Transverse colon (tissue), 4 donors: ENCODE data around the gene SAA4. TPM values are rescaled to one million over a fixed set of nuclear protein-coding genes. Genes with fewer than 3 reads are reported as not detected.
"Not testable (repeated sequence)": the region's sequence is repeated elsewhere in the genome, so short reads cannot be mapped to it uniquely, and the experiment has no call there.

Source experiments
- DNase-seq: peaks from one replicate; pipeline ENCODE4 v3.0.0-alpha.2; 2019
- H3K27ac ChIP-seq, 4 donors: fragments of 200-600 bp; sonication (generic); 2 replicates each; pipeline ENCODE4 v1.5.1; 2016 to 2018; ENCODE audit warnings: inconsistent platforms in 4 of 4
- H3K27me3 ChIP-seq: fragments of 200-600 bp; sonication (generic); 2 replicates; pipeline ENCODE4 v1.5.1; 2017; ENCODE audit warnings: inconsistent platforms
- H3K36me3 ChIP-seq, 4 donors: fragments of 200-600 bp; sonication (generic); 2 replicates each; pipeline ENCODE4 v1.5.1; 2017 to 2019; ENCODE audit warnings: inconsistent platforms in 4 of 4
- H3K4me1 ChIP-seq, 4 donors: fragments of 200-600 bp; sonication (generic); 2 replicates each; pipeline ENCODE4 v1.5.1; 2017 to 2020; ENCODE audit warnings: inconsistent platforms in 4 of 4
- H3K4me3 ChIP-seq, 4 donors: fragments of 200-600 bp; sonication (generic); 1 replicate in 1 of 4; 2 replicates in 3 of 4; pipeline versions ENCODE4 v1.5.1 to v1.6.1; 2017 to 2019; ENCODE audit warnings: inconsistent platforms in 4 of 4
- H3K9me3 ChIP-seq, 2 donors: fragments of 200-600 bp; sonication (generic); 2 replicates each; pipeline ENCODE4 v1.5.1; 2017 to 2019; ENCODE audit warnings: inconsistent platforms in 2 of 2
- EP300 ChIP-seq: sonication (generic); formaldehyde crosslinking; IDR thresholded peaks from one replicate; pipeline ENCODE4 v1.6.1; 2017; ENCODE audit warnings: antibody characterized with exemption, low read depth
- POLR2A ChIP-seq: fragments of 450-650 bp; IDR thresholded peaks from one replicate; pipeline ENCODE4 v1.6.1; 2016; ENCODE audit warnings: antibody characterized with exemption, mild to moderate bottlenecking, moderate library complexity
- POLR2AphosphoS5 ChIP-seq, 3 donors: sonication (generic); formaldehyde crosslinking; IDR thresholded peaks; one replicate each; pipeline ENCODE4 v1.6.1; 2016; ENCODE audit warnings: antibody characterized with exemption in 3 of 3
- WGBS, 2 donors: methylation state at CpG; one replicate each; pipeline ENCODE4 v1.1.5; 2018; ENCODE audit warnings: low coverage in 1 of 2; 5-methylcytosine and 5-hydroxymethylcytosine counted together
- in situ Hi-C, 4 donors: fragments of 200-750 bp; cut with MboI; loops; one replicate each; pipeline versions ENCODE4 v1.15.0 to v1.15.1; 2017; ENCODE audit warnings: low sequenced_read_pairs in 3 of 4, low pct_ligation_motif_present in 1 of 4, low pct_unique_long_range_greater_than_20kb in 1 of 4
- intact Hi-C: fragments of 100-400 bp; cut with DNase I; formaldehyde crosslinking; loops from one replicate; pipeline ENCODE4 v1.15.1; 2023; ENCODE audit warnings: low total_unique reads
- total RNA-seq, 4 donors: library from RNA; depleted of rRNA; stranded (reverse); fragments of >200 nt; gene quantifications; one replicate each; pipeline ENCODE4 v1.1.0, GENCODE V29; 2016
- TF ChIP-seq, protein P1 (sequence below), 5 experiments: fragments of 200-600 bp in 3 of 5; fragments of 450-650 bp in 2 of 5; sonication (generic) in 3 of 5; IDR thresholded peaks; 1 replicate in 2 of 5; 2 replicates in 3 of 5; pipeline ENCODE4 v1.5.1; 2016 to 2017; ENCODE audit warnings: antibody characterized with exemption in 5 of 5, inconsistent platforms in 3 of 5, mild to moderate bottlenecking in 2 of 5, moderate library complexity in 1 of 5

Gene SAA4
- total RNA-seq, 4 donors from 2014 or later = not detected

DNA sequence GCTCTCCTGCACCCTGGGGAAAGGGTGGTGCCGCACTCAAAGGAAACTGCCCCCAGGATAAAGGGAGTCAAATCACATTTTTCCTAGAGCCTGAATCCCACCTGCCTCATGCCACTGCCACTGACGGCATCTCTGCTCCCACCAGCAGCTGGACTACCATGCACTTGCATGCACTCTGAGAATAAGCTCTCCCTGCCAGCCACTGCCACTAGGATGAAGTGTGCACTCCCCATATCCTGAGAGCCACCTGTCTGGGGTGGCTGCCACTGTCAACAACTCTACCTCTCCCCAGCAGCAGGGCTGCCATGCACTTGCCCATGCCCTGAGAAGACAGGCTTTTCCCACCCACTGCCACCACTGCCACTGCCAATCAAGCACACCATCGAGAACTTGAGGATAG, 32.4 kb downstream of the SAA4 start:
- intact Hi-C loops (no loop called here), in situ Hi-C loops (no loop called here)
- Histone ChIP-seq H3K27ac (no peak overlapping the region), H3K4me3 (no peak overlapping the region), H3K36me3 (no peaks in the 10 kb centered on the region), H3K9me3 (no peaks in the 10 kb centered on the region), H3K27me3 (peaks cover 12% of the 10 kb centered on the region), H3K4me1 (no peaks in the 10 kb centered on the region)
- 84% methylated on average over 3 of the region's 3 CpGs; no CpG with 5 or more reads in 1 of the 2 donors for WGBS, 2 donors
- DNase-seq = no peak
- TF ChIP-seq EP300 (no peak), POLR2A (no peak), POLR2AphosphoS5 (IDR thresholded peaks at IDR 0.05) (no peak)

DNA sequence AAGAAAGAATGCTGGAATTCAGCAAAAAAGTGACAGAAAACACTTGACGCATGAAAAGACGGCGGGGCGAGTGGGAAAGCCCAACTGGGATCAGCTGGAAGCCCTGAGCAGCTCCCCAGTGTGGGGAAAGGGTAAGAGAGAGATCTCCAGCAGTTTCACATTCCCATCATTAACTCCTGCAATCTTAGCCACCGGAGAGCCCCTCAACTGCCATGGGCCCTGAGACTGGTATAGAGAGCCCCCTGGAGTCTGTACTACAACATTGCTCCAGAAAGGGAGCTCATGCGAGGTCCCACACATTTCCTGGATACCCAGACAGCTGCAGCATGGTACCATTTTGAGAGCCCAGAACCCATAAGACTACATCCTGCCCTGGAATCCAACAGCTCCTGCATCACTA, 32.9 kb downstream of the SAA4 start:
- 26 to 39% methylated on average over 5 to 6 of the region's 6 CpGs for WGBS, 2 donors
- H3K4me3 ChIP-seq = no peak overlapping the region
- intact Hi-C loops = no loop called here
- H3K9me3 ChIP-seq = no peaks in the 10 kb centered on the region
- H3K4me1 ChIP-seq = no peaks in the 10 kb centered on the region
- in situ Hi-C loops = no loop called here
- no peaks in the 10 kb centered on the region for H3K36me3 ChIP-seq
- no peak for DNase-seq
- TF ChIP-seq EP300 = no peak
- TF ChIP-seq, protein P1, sequence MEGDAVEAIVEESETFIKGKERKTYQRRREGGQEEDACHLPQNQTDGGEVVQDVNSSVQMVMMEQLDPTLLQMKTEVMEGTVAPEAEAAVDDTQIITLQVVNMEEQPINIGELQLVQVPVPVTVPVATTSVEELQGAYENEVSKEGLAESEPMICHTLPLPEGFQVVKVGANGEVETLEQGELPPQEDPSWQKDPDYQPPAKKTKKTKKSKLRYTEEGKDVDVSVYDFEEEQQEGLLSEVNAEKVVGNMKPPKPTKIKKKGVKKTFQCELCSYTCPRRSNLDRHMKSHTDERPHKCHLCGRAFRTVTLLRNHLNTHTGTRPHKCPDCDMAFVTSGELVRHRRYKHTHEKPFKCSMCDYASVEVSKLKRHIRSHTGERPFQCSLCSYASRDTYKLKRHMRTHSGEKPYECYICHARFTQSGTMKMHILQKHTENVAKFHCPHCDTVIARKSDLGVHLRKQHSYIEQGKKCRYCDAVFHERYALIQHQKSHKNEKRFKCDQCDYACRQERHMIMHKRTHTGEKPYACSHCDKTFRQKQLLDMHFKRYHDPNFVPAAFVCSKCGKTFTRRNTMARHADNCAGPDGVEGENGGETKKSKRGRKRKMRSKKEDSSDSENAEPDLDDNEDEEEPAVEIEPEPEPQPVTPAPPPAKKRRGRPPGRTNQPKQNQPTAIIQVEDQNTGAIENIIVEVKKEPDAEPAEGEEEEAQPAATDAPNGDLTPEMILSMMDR (IDR thresholded peaks at IDR 0.05) = peak in 1 of 5 experiments; percentile 10
- no peak overlapping the region for H3K27ac ChIP-seq
- peaks cover 7% of the 10 kb centered on the region for H3K27me3 ChIP-seq

DNA sequence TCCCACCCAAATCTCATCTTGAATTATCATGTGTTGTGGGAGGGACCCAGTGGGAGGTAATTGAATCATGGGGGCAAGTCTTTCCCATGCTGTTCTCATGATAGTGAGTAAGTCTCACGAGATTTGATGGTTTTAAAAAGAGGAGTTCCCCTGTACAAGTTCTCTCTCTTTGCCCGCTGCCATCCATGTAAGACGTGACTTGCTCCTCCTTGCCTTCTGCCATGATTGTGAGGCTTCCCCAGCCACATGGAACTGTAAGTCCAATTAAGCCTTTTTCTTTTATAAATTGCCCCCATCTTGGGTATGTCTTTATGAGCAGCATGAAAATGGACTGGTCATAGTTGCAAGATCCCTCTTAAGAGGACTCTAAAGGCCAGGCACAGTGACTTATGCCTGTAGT, 38.9 kb downstream of the SAA4 start:
- H3K4me1 ChIP-seq, H3K27ac ChIP-seq, H3K36me3 ChIP-seq, DNase-seq, intact Hi-C loops, H3K4me3 ChIP-seq, in situ Hi-C loops, H3K27me3 ChIP-seq, H3K9me3 ChIP-seq: not testable (repeated sequence)
- 52% methylated on average over 3 of the region's 3 CpGs; no CpG with 5 or more reads in 1 of the 2 donors for WGBS, 2 donors

DNA sequence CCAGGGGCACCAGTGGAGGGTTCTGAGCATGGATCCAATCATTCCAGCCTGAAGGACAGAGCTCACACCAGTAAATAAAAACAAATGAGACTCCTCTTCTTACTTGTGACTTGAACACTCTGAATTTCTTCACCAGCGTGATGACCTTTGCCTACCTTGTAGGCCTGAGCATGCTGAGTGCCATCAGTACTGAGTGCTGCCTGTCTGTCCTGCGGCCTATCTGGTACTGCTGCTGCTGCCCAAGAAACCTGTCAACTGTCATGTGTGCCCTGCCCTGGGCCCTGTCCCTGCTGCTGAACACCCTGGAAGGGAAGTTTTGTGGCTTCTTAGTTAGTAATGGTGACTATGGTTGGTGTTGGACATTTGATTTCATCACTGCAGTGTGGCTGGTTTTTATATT, 40.1 kb downstream of the SAA4 start:
- TF ChIP-seq, protein P1 (IDR thresholded peaks at IDR 0.05) = no peak
- no peak for TF ChIP-seq POLR2AphosphoS5 (IDR thresholded peaks at IDR 0.05)
- TF ChIP-seq EP300 = no peak
- no peak for TF ChIP-seq POLR2A
- WGBS, 2 donors = 70 to 91% methylated on average over 2 of the region's 2 CpGs
- Histone ChIP-seq H3K27ac (no peak overlapping the region), H3K9me3 (no peaks in the 10 kb centered on the region), H3K4me1 (no peaks in the 10 kb centered on the region), H3K36me3 (no peaks in the 10 kb centered on the region), H3K27me3 (peaks cover 5% of the 10 kb centered on the region), H3K4me3 (no peak overlapping the region)
- in situ Hi-C loops = no loop called here
- DNase-seq = no peak
- intact Hi-C loops = no loop called here

DNA sequence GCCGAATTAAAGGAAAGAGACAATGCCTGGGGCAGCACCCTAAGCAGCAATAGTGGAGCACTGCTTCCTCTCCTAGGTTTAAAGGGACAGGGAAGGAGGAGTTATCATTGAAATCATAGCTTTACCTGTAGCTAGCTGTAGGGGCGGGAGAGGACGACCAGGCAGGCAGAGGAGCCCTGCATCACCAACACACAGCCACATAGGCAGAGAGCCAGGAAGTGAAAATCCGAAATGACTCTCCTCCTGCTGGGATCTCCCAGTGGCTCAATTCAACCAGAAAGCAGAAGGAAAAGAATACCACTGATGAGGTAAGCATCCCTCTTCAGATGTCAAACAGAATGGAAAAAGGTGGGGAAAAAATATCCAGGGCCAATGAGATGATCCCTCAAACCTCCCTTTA, 43.6 kb downstream of the SAA4 start:
- in situ Hi-C loops (no loop called here), intact Hi-C loops (no loop called here)
- Histone ChIP-seq H3K9me3 (no peaks in the 10 kb centered on the region), H3K36me3 (no peaks in the 10 kb centered on the region), H3K4me3 (no peak overlapping the region), H3K27ac (no peak overlapping the region), H3K27me3 (peaks cover under 1% of the 10 kb centered on the region), H3K4me1 (no peaks in the 10 kb centered on the region)
- TF ChIP-seq, protein P1 (IDR thresholded peaks at IDR 0.05) = no peak
- TF ChIP-seq POLR2AphosphoS5 (IDR thresholded peaks at IDR 0.05) (no peak), EP300 (no peak), POLR2A (no peak)
- no peak for DNase-seq
- 17 to 22% methylated on average over 3 to 4 of the region's 4 CpGs for WGBS, 2 donors
